HG02588 (cell line): ENCODE data around the gene CHCHD6.

Source experiments
- ATAC-seq: cut with Tn5 transposase; IDR thresholded peaks from one replicate; pipeline ENCODE4 v1.9.1; 2021; ENCODE audit warnings: mild to moderate bottlenecking, moderate library complexity; ENCODE audit not compliant: unreplicated experiment

CHCHD6 gene

DNA sequence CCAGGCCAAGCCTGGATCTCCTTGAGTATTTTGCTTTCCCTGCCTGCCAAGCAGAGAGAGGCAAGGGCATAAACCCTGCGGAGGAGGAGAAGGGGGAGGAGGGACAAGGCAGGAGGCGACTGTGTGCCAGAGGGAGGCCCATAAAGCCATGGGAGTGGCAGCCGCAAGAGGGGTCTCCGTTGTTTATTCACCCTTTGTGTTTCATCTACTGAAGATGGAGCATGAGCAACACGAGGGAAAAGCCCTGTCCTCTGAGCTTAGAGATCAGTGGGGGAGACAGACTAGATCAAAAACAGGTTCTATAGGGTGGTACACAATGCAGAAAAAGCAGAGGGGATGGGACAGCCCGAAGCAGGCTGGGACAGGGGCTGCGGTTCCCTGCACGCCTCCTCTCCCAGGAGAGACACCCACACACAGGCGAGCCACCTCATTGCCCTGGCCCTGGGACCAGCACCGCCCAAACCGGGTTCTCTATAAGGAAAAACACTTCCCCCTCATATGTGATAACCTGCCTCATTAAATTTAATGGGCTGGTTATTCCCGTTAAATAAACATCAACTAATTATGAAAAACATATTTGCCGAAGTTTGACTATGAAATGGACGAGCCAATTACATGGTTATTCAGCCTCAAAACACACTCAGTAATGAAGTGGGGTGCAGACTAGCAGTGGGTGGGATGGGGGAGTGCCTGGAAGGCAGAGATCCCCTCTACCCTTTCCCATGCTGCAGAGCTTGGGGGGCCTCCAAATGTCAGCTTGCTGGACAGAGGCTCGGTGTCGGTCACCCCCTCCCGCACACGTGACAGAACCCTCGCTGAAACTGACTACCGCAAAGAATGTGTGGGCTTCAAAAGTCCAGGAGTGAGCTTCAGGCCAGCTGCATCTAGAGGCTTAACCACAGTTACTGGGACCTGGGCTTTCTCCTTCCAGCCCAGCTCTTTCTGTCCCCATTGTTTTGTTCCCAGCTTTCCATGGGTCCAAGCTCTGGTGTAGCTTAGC lies 264.7 kb downstream of the CHCHD6 start:
- ATAC-seq: no peak

DNA sequence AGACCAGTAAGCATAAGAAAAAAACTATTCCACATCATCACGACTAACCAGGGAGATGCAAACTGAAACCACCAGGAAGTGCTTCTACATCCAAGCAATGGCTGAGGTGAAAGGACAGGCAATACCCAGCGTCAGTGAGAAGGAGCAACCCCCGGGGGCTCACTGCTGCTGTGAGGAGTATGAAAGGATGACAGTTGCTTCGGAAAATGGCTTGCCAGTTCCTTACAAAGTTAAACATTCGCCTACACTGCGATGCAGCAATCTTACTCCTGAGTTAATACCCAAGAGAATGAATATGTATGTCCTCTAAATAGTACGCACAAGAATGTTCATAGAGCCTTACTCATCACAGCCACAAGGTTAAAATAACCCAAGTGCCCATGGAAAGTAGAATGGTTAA lies 265.5 kb downstream of the CHCHD6 start:
- no peak for ATAC-seq

- ATAC-seq: no peak
Measured at GRCh38 chr3:126970101-126970500, 266.1 kb downstream of the CHCHD6 start.

DNA sequence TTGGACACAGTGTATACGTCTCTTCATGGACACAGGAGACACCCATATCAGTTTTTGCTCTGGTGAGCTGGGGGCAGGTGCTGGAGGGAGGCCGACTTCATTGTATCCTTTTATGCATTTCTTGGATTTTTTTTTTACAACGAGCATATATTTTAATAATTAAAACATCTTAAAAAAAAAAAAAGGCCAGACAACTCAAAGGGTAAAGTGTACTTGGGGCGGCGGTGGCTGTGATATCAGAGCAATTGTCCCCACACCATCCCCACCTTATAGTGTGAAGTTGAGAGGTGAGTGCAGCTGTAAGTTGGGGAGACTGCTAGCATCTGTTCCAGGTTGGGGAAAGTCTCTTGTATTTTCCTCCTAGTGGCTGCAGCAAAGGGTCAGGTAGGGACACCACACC lies 266.9 kb downstream of the CHCHD6 start:
- ATAC-seq: no peak

DNA sequence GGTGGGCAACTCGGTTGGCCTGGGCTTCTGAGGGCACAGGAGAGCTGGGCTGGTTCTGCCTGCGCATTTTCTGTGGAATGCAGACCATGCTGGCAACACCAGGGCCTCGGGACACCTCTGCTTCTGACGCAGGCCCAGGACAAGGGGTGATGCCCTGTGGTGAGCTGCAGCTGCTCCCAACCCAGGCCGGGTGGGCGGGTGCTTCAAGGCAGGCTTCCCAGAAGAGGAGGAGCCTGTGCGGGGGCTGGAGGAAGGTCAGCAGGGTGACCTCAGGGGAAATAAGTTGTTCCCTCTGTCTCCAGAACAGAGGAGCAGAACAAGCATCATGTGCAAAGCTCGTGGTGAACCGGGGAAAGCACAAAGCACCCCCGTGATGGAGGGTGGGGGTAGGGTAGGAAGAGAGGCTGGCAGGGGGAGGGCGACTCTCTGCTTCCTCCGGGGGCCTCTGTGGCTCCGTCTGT lies 267.9 kb downstream of the CHCHD6 start:
- peak; percentile 70 for ATAC-seq

GRCh38 chr3:126972866-126973265 lies 268.8 kb downstream of the CHCHD6 start:
- no peak for ATAC-seq

- no peak for ATAC-seq
Measured at GRCh38 chr3:126973814-126974213, 269.8 kb downstream of the CHCHD6 start.

GRCh38 chr3:126974756-126975155 lies 270.7 kb downstream of the CHCHD6 start:
- no peak for ATAC-seq

DNA sequence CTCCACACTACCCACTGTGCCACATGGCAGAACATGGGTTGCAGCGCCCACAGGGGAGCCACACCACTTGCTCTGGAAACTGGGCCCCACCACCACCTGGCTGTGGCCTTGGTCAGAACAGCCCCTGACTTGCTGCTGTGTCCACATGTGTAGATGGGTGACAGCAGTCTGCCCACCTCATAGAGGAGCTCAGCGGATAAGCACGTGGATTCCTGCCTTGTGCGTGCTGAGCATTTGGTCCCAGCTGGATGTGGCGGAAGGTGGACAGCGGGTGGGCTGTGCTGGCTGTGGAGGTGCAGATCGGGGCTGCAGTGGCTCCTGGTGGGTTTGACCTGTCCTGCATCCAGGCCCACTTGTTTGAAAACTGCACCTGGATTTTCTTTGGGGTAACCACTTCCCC lies 272.9 kb downstream of the CHCHD6 start:
- no peak for ATAC-seq

DNA sequence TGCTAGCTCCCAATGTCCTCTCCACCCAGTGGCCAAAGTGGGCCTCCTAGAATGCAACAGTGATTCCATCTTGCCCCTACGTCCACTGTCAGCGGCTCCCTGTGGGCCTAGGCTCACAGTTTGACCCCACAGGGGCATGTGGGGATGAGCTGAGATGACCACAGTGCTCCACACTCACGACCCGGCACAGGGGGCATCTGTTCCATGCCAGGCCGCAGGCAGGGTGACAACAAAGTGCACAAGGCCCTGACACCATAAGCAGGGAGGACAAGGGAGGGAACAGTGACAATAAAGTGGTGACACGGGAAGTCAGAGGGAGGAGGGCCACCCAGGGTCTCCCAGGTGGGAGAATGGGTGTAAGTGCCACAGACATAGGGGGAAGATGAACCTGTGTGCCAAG lies 273.8 kb downstream of the CHCHD6 start:
- ATAC-seq: no peak

DNA sequence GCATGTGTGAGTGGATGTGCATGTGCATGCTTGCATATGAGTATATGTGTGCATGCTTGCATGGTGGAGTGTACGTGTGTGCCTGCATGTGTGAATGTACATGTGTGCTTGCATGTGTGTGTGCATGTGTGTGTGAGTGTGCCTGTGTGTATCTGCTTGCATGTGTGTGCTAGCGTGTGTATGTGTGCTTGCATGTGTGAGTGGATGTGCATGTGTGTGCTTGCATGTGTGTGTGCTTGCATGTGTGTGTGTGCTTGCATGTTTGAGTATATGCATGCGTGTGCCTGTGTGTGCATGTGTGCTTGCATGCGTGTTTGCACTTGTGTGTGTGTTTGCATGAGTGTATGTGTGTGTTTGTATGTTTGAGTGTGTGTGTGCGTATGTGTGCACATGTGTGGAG lies 274.3 kb downstream of the CHCHD6 start:
- ATAC-seq: no peak

- ATAC-seq: no peak
Measured at GRCh38 chr3:126979046-126979628, 275.1 kb downstream of the CHCHD6 start.

GRCh38 chr3:126980266-126980811 lies 276.3 kb downstream of the CHCHD6 start:
- ATAC-seq: no peak

- ATAC-seq: peak; percentile 37
Measured at GRCh38 chr3:126982126-126982470, 278.1 kb downstream of the CHCHD6 start.

- ATAC-seq: peak; percentile 64
Measured at GRCh38 chr3:126982471-126983175, 278.6 kb downstream of the CHCHD6 start, which contains the start of gene PLXNA1. PLXNA1 (plus strand) TSS chr3:126983115; CDS start chr3:126988594, 5,479 bp downstream.

DNA sequence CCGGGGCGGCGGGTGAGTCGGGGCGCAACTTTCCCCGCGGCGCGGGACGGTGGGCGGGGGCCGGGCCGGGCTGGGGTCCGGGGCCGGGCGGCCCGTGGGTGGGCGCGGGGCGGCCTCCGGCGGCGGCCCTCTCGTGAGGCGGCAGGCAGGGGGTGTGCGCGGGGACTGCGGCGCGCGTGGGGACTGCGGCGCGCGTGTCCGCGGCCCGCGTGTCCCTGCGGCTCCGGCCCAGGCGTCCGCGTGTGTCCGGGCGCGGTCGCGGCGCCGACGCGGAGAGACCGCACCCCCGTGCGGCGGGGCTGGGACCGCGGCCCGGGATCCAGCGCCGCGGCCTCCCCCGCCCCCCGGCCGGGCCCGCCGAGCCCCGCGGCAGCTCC lies 279.2 kb downstream of the CHCHD6 start:
- peak; percentile 4 for ATAC-seq

DNA sequence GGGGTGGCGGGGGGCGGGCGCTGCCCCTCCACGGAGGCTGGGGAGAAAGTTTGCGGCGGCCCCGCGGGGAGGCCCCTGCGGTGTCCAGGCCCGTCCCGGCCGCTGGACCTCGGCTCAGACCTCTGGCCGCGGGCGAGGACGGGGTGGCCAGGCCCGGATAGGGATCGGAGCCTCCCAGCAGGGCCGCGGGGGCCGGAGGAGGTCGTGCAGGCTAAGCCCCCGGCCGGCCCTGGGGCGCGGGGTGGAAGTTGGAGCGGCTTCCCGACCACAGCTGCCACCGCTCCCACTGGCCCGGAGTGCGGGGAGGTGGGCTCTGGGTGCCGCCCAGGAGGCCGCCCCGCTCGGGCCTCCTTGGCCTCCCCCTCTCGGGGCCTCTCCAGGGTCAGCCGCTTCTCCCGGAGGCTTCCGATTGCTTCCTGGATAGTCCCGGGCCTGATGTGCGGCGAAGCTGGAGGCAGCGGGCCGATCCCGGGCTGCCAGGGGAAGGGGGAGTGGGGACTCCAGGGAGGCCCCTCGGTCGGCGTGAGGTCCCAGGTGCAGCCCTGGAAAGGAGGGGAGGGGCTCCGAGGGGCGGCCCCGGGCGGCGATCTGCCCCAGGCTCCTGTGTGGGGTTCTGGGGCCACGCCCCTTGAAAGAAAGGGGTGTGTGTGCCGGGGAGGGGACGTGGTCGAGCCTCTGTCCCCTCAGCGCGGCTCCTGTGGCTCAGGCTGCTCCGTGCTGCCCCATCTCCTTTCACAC lies 279.8 kb downstream of the CHCHD6 start:
- ATAC-seq: peak; percentile 1

- ATAC-seq: no peak
Measured at GRCh38 chr3:126984391-126985131, 280.5 kb downstream of the CHCHD6 start.

DNA sequence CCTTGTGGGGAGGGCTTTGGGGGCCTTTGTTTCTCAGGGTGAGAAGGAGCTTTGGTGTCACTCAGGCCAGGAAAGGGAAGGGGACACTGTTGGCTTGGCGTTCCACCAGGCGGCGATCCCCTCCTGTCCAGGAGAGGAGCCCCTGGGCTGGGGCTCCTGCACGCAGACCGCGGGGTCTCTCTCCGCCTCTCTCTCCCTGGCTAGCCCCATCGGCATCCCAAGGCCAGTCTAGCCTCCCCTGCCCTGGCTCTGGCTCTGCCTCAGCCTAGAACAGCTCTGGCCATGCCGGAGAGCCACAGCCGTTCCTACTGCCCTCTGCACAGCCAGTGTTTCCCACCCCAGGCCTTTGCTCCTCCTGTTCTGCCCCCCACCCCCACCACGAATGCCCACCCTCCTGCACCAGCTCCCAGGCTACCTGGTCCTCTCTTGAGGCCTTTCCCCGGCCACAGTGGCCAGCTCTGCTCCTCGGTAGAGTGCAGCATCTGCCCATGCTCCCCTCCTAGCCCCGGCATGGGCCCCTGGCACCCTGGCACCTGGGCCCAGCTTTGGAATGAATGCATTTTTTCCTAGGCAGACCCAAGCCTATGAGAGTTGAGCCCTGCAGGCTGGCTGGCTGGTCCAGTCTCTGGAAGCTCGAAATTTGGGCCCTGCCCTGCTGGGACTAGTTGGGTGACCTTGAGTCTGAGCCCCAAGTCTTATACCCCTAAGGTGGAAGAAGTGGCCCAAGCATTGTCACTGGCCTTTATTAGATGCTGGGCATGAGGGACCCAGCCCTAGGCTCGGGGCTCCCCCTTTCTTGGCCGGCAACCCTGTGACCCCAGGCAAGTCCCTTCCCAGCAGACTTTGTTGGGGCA lies 281.3 kb downstream of the CHCHD6 start:
- ATAC-seq: no peak
